HL-60 (cell line): ENCODE data around the gene LSM5.

Source experiments
- DNase-seq, 2 experiments: peaks; one replicate each; pipeline ENCODE4 v3.0.0-alpha.2; 2010 to 2020; ENCODE audit warnings: low read depth in 1 of 2, low spot score in 1 of 2
- H3K27ac ChIP-seq: fragments of 250-450 bp; sonication (Bioruptor Pico); replicated peaks from 2 replicates; pipeline ENCODE4 v1.5.1; 2020; ENCODE audit warnings: mild to moderate bottlenecking, moderate library complexity
- H3K27me3 ChIP-seq: fragments of 250-450 bp; sonication (Bioruptor Pico); 2 replicates; pipeline ENCODE4 v1.5.1; 2021; ENCODE audit warnings: mild to moderate bottlenecking, moderate library complexity; ENCODE audit not compliant: insufficient read depth, poor library complexity, severe bottlenecking
- H3K4me3 ChIP-seq: replicated peaks from 2 replicates; pipeline ENCODE4 v1.5.1; 2011; ENCODE audit warnings: mild to moderate bottlenecking, control low read depth, low read length; ENCODE audit not compliant: insufficient read depth
- CTCF ChIP-seq: IDR thresholded peaks from one replicate; pipeline ENCODE4 v1.5.1; 2011; ENCODE audit warnings: low read length, control low read depth, inconsistent platforms; ENCODE audit not compliant: insufficient read depth
- GABPA ChIP-seq: IDR thresholded peaks from 2 replicates; pipeline ENCODE4 v1.6.1; 2012; ENCODE audit warnings: low read depth
- POLR2AphosphoS5 ChIP-seq: IDR thresholded peaks from 2 replicates; pipeline ENCODE4 v1.6.1; 2012; ENCODE audit warnings: low read depth
- REST ChIP-seq: IDR thresholded peaks from 2 replicates; pipeline ENCODE4 v1.6.1; 2012; ENCODE audit warnings: low read depth; ENCODE audit not compliant: insufficient replicate concordance
- SPI1 ChIP-seq: IDR thresholded peaks from 2 replicates; pipeline ENCODE4 v1.6.1; 2012; ENCODE audit warnings: low read depth, mild to moderate bottlenecking, borderline replicate concordance

LSM5 gene

DNA sequence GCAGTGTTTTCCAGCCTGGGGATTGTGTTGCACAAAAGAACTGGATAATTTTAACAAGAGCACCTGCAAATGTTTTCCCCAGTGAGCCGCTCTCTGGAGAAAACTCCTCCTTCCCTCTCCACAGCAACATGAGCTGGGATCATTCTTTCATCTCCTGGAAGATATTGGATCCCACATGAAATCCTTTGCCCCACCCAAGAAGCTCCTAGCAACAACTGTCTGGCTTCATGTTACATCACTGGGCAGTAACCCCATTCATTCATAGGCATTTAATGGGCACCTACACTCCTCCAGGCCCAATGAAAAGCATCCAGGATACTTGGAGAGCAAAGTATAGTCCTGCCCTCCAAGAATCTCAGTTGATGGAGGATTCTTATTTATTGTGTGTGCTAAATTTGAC lies 27.2 kb downstream of the LSM5 start:
- no peak for DNase-seq
- no peak overlapping the region for H3K27ac ChIP-seq
- H3K4me3 ChIP-seq: no peak overlapping the region
- no peaks in the 10 kb centered on the region for H3K27me3 ChIP-seq
- TF ChIP-seq GABPA (no peak), SPI1 (no peak), CTCF (no peak), REST (no peak), POLR2AphosphoS5 (no peak)

DNA sequence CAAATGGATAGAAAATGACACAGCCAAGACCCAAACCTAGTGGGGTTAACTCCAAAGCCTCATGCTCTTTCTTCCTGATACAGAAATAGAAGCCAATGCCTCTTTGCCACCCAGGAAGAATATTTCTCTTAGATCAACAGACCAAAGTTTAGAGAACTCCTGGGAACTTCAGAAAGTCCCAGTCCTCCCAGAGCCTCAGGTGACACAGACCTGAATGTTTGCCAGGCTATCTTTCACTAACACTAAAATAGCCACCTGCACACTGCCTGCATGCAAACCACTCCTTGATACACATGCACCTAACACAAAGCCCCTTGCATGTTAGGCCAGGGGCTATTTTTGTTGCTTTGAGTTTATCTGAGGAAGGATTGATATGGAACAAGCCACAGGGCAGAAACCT lies 27.7 kb downstream of the LSM5 start:
- Histone ChIP-seq H3K4me3 (no peak overlapping the region), H3K27me3 (no peaks in the 10 kb centered on the region), H3K27ac (no peak overlapping the region)
- TF ChIP-seq REST (no peak), POLR2AphosphoS5 (no peak), SPI1 (no peak), GABPA (no peak), CTCF (no peak)
- DNase-seq: no peak

GRCh38 chr7:32461484-32461883 lies 28.7 kb downstream of the LSM5 start:
- no peak for TF ChIP-seq POLR2AphosphoS5
- TF ChIP-seq REST: no peak
- TF ChIP-seq GABPA: no peak
- TF ChIP-seq SPI1: no peak
- TF ChIP-seq CTCF: no peak
- Histone ChIP-seq H3K4me3 (no peak overlapping the region), H3K27me3 (no peaks in the 10 kb centered on the region), H3K27ac (no peak overlapping the region)
- DNase-seq: no peak
